GM18498 (cell line): Measurements from ENCODE around the gene RIC8B.

ENCODE experiments used
- ATAC-seq: cut with Tn5 transposase; IDR thresholded peaks from one replicate; pipeline ENCODE4 v1.9.1; 2021; ENCODE audit warnings: mild to moderate bottlenecking, moderate library complexity; ENCODE audit not compliant: unreplicated experiment

RIC8B gene

DNA sequence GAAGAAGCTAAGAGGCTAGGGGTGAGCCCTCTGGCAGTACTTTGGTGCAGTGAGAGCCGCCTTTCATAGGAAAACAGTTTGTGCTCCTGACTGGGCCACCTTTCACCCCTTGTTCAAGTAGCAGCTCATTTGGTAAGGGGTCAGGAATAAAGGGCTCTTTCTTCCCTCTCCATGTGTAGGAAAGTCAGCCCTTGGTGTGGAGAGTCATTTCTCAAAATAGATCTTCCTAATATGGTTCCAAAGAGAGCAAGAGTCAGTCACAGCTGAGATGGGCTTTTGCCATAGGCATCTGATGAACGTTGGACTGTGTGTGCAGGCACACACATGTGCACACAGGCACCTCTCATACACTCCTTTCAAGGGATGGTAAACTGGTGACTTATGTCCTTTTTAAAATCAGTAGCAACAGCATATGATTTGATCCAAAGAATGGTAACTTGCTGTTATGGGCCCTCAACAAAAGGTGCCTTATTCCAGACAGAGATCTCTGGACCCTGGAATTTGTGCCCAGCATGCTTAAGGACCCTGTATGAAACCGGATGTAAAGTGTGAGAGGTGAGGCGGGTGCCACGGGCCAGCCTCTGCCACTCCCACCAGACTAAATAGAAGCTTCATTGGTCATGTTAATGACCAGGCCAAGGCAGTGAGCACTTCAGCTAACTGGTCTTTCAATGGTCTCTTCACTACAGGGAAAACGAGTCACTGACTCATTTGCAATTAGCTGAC, 16.7 kb upstream of the RIC8B start:
- no peak for ATAC-seq

DNA sequence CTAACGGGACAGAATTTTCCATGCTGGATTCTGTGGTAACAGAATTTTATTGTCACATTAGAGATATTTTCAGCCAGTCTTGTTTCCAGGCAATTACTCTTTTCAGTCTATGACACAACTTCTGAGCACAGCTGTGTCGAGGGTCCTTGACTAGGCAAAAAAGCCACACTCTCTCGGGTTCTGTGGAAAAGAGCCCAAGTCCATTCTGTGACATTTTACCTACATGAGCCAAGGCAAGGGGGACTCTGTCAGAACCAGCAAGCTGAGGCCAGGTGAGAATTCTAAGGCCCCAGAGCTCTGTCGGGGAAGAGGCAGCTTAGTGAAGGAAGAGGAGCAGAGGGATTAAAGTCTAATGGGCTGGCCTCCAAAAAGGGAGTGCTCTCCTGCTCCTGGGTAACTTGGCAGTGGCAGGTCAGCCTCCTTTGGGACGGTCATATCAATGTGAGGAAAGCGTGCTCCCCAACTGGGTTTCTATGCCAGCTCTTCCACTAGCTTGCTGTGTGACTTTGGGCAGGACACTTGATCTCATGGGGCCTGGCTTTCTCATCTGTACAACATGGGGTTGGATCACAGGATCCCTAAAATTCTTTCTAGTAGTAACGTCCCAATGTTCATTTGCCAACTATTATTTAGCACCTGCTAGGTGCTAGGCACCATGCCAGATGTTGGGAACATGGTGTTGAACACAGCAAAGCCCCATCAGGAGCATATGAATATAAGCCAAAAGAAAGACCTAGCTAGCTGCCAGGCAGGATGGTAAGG, 16.0 kb upstream of the RIC8B start:
- ATAC-seq, result no peak

DNA sequence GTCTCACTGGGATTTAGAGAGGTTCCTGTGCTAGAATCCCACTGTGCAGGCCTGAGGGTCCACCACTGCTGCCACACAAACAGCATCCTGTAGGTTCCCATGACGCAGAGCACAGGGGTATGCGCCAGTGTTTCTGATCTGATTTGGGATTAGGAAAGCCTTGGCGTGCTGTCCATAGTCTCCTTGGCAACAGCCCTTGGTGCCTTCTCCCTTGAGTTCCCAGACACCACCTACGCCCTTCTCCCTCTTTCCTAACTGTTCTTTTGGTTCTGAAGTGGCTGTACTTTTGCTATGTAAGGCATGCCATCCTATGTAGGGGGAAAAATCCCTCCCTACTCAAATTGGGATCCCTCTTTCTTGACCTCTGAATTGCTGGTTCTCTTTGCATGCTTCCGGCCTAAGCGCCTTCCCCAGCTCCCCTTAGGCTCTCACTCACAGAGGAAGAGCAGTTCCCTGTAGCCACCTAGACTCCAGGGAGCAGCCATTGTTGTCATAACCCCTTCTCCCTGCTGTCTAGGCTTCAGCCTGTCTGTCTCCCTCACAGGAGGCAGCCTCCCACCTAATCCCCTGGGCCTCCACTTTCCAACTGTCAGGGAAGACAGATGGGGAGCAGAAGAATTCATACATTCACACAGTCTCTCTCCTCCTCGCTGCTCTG, 14.8 kb upstream of the RIC8B start:
- ATAC-seq, result peak; percentile 32

DNA sequence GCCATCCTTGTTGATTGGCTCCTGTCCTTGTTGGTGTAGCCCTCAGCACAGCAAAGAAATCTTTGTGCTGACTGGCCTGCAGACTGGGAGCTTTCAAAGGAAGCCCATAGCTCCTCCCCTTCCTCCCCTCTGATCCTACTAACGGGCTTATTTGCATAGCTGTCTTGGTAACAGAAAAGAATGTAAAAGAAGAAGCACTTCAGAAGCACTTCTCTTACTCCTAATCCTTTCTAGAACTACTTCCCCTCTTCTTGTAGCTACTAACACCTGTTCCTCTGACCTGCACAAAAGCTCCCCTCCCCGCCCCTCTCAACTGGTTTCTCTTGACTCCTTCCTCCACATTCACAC, 14.3 kb upstream of the RIC8B start:
- peak; percentile 99 for ATAC-seq

DNA sequence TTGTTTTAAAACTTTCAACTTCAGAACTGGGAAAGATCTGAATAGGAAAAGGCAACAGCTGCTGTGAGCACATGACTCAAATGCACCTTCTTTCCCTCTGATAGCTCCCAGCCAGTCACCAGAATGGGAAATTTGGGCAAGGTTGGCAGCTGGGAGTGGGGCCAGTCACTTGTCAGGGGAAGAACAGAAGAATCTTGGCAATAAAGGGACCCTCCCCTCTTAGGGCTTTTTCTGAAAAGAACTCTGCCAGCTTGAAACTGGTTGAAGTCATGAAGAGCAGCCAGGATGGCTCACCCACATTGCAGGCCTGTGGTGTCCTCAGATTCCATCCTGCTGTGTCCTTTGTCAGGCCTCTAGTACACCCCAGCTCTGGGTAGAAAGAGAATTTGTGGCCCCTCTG, 10.3 kb upstream of the RIC8B start:
- no peak for ATAC-seq

DNA sequence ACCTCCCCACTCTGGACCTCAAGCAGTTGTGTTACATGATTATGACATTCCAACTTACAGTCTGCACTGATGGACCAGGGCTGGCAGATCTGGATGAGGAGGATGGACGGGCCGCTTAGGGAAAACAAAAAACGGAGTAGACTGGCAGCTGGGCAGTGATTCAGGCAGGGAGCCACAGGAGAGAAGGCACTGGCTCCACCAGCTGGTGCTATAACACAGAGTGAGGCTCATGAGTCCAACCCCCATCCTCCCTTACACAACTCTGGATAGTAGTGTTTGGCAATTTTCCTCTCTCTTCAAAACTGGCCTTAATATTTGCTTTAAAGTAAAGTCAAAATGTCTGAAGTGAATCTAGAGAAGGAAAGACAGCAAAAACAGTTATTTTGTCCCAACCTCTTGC, 9.7 kb upstream of the RIC8B start:
- no peak for ATAC-seq

DNA sequence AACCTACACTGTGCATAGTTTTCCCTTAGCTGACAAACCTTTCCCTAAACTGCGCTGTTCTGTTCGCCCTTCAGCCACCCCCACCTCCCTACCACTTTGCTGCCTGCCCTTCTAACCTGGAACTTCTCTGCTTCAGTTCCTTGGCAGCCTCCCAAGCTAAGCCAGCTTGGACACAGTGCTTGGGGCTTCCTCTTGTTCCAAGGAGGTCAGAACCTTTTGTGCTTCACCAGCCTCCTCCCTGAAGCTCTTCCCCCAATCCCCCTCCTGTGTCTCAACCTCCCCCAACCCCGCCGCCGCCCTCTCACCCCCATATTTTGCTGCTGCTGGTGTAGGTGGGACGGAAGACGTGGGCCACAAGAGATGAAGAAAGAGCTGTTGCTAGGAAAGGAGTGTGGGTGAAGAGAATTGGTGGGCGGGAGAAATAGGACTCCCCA, 8.1 kb upstream of the RIC8B start:
- no peak for ATAC-seq

DNA sequence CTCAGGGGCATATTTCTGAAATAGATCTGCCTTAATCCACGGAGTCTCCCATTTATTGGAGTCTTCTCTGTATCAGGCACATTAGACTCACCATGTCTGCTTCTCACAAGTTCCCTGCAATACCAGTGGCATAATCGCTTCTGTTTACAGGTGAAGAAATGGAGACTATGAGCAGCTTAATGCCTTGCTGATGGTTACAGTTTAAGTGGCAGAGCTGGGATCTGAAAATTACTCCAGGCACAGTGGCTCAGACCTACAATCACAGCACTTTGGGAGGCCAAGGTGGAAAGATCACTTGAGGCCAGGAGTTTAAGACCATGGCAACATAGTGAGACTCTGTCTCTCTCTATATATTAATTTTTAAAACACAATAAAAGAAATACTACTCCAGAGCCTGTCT, 7.3 kb upstream of the RIC8B start:
- no peak for ATAC-seq

DNA sequence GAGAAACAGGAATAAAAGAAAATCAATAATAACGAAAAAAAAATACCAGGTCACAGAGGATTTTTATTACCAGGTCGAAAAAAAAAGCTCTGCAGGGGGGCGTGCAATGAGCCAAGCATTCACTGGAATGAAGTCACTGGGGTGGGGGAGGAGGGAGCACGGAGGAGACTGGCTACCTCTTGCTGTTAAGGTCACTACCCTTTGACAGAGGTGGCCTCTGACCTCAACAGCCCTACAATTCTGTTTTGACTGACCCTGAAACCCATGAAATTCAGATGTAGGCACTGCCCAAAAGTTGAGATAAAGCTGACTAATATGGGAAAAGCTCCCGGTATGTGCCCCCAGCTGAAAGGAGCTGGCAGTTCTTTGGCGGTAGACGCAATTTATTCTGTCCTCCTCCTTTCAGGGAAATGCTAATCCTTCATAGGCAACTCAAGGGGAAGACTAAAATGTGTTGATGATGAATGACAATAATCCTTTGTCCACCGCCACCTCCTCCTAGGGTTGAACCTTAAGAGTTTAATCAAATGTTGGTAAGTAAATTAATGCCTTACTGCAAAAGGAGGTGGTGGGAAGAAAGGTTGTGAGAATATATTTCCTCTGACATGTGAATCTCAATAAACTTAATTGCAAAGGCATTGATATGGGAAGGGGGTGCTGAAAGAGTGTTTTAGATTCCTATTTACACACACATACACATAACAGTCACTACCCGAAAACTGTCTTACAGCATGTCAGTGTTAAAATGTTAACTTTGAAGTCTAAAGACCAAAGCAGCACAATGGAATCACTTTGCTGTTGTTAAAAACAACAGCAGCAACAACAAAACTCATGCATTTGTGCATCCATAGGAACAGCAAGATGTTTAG, 6.3 kb upstream of the RIC8B start:
- no peak for ATAC-seq

DNA sequence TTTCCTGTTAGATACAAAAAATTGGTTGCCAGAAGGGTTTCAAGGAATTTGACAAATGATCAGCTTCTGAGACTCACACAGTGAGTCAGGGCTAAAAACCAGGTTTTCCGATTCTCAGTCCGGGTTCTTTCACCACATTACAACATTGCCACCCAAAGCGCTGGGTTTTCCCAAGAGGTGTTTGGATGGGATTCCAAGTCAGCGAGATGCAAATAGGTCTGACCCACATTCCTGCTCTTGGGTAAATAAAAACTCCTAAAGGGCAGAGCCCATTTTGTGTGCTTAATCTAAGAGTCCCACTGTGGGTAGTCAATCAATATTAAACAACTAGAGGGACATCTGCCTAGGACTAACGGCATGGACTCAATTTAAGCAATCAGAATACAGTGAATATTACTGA, 5.4 kb upstream of the RIC8B start:
- no peak for ATAC-seq

DNA sequence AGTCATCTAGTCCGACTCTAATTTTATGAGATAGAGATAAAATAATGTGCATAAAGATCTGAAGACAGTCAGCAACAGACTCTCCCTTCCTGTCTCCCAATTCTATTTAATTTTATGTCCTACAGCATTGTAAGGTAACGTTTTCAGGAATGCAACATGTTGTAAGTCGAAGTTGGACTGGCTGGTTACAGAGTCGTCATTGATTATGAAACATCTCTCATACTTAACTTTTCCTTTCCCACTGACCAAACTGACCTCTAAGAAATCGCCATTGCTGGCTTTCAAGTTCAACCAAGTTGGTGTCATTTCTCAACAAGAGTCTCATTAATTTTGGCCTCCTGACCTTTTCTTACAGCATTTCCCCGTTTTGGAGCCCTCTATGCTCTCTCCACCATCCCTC, 4.9 kb upstream of the RIC8B start:
- ATAC-seq, result no peak

DNA sequence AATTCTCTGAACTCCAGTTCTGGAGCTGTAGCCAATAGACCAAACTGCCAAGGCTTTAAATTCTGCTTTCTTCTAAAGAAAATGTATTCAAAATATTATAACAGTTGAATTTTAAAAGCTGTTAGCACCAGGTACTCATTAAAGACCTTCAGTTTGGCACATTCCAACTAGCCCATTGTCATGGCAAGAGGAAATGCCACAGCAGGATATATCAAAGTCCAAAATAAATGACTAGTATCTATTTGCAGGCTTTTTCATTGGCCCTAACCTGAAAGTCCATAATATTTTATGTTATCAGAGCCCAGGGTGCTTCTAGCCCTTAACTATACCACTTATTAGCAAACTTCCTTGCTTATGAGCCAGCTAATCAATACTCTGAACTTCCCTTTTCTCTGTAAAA, 3.1 kb upstream of the RIC8B start:
- no peak for ATAC-seq

DNA sequence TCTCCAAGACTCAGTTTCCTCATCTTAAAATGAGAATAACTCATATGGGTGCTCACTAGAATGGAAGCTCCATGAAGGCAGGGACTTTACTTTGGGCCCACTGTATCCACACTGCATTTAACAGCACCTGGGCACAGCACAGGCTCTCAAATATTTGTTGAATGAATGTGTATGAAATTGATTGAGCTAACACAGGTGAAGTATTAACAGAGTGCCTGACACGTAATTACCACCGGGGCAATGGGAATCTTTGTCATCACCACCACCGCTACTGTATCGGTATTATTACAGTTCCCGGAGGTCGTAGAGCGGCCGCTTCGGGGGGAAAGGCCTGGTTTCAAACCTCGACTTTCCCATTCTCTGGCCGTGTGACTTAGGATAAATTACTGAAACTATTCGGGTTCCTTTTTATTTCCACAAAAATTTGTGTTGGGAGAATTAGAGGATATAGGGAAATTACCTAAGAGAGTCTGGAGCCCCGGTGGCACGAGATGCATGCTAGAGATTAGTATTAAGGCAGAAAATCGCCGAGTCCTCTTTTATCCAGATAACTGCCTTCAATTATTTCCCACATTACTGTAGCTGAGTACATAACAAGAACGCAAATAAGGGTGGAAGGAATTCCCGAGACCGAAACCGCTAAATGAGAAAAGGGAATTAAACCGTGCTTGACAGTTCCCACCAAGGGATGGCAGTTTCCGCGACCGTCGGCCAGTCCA, 1.0 kb upstream of the RIC8B start:
- no peak for ATAC-seq

DNA sequence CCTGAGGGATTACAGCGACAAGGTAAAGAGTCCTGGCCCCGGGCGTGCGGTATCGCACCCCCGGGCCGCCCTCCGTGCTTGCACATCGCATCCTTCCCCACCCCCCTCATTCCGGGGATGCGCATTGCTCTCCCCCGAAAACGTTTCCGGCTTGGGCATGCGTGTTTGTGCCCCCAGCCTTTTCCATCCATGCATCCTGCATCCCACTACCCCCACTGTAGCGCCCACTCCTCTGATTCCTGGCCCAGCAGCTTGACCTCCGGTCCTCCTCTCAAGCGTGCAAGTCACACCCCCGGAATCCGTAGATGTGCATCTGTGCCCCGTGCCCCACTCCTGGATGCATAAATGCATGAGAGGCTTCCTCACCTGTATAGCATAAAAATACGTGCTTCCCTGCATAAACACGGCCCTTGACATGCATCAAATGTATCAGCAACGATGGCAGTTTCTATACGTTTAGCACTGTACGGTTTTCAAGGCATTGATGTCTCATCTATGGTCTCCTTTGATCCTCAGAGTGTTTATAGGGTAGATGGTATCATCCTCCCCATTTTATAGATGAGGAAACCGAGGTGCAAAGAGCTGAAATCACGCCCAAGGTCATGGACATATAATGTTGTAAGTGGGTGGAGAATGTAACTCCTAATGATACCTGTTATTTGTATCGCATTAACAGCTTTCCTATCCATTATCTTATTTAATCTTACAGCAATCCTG, 484 bp downstream of the RIC8B start:
- ATAC-seq, result peak; percentile 1

DNA sequence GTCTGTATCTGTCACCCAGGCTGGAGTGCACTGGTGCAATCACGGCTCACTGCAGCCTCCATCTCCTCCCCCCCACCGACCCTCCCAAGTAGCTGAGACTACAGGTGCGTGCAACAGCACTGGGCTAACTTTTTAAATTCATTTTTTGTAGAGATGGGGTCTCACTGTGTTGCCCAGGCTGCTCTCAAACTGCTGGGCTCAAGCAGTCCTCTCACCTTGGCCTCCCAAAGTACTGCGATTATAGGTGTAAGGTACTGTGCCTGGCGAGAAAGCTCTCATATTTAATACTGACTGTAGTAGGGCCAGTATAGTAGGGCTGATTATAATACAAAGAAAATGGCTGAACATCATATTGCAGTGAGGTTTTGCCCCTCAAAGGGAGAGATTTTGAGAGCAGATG, 2.4 kb downstream of the RIC8B start:
- no peak for ATAC-seq

DNA sequence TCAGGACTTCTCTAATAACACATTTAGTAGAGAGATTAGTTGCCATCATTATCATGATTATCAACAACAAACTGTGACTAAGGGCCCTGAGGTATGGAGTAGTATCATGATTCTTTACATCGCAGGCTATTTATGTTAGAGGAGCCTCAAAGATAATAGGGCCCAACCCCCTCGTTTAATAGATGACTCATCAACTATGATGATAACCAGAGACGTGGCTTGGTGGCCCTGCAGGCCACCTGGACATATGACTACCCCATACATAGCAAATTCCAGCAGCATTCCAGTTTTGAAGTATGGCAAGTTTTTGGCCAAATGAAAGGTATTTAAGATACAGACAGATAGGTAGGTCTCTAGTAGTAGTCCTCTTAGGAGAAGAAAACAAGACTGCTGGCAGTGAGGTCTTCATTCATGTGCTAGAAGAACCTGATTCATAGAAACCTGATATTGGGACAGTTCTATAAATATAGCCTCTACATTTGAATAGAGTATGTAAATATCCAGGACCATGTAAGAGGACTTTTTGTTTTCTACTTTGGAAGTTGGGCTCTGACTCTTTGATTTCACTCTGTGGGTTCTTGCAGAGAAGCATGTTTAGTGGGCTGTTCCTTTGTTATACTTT, 5.6 kb downstream of the RIC8B start:
- ATAC-seq, result no peak

DNA sequence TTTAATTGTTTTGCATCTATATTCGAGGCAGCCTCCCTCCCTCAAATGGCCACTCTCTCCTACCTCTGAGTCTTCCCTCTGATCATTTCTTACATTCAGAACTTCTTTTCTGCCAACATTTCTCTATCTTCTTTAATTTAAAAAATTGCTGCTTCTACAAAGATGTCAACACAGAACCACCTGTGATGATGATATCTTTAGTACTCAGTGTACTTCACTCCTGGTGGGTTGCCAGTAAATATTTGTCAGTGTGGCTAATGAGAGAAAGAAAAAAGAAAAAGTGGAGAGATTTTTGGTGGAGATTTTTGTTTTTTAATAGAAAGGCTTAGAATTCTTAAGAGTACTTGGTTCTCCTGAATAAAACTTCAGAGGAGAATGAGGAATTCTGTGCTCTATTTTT, 8.1 kb downstream of the RIC8B start:
- ATAC-seq, result no peak

DNA sequence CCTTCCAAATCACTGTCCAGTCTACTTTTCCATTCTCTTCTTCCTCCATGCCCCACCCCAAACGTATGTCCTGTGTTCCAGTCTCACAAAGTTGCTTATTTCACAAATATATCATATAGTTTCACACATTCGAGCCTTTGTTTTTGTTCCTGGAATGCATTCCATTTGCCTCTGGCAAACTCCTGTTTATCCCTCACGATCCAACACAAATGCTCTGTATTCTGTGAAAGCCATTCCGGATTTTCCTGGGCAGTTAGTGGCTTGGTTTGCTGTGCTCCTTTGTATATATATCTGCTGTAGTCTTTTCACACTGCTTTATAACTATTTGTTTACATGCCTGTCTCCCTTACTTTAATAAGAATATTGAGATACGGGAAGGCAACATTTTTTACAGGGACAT, 9.0 kb downstream of the RIC8B start:
- ATAC-seq, result no peak

DNA sequence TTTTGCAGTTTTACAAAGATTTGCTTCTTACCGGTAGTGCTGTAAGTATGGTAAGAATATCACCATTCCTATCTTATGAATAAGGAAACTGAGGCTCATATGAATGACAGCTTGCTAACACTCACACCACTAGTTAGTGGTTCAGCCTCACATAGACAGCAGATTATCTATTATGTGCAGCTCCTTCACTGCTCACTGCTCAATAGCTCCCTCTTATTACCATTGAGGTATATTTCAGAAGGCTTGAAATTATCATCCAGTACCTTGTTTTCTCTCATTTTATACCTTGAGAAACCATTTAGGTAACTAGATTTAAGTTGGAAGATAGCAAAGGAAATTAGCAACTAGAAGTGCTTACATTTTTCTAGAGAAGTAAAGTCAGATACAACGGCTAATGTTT, 15.5 kb downstream of the RIC8B start:
- no peak for ATAC-seq

DNA sequence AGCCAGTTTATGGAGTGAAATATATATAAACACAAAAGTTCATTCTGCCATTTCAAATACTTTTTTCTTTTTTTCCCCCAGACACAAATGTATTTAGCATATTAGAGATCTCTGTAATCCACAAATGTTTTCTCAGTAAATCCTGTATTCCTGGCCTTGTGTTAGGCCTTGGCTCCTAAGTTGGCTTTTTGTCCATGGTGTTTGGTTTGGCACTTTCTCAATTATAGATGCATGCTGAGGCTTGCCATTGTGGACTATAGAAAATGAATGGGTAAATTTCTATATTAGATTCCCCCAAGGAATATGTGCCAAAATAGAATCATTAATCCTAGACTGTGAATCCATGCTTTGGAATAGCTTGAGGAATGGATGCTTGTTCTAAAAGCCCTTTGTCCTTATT, 17.0 kb downstream of the RIC8B start:
- no peak for ATAC-seq
